H1 (cell line): ENCODE measurements around the gene RYR3. TPM values are rescaled to one million over a fixed set of nuclear protein-coding genes. Genes with fewer than 3 reads are reported as not detected.
"Not testable (repeated sequence)": the region's sequence is repeated elsewhere in the genome, so short reads cannot be mapped to it uniquely, and the experiment has no call there.

Experiments used
- CTCF ChIA-PET: fragments of 300-600 bp; sonication (Branson Sonifier 250); formaldehyde crosslinking; loops from one replicate; lab custom pipeline; 2021; ENCODE audit not compliant: partially characterized antibody; lab: Charles Lee
- POLR2A ChIA-PET: fragments of 300-600 bp; sonication (Branson Sonifier 250); formaldehyde crosslinking; loops from one replicate; lab custom pipeline; 2021; ENCODE audit warnings: inconsistent platforms; ENCODE audit not compliant: partially characterized antibody; lab: Charles Lee
- DNase-seq, 2 experiments: peaks; one replicate each; pipeline versions ENCODE4 v3.0.0 to v3.0.0-alpha.2; 2010 to 2022; ENCODE audit warnings: low spot score in 2 of 2, low read depth in 1 of 2, mixed read lengths in 1 of 2
- FAIRE-seq: peaks from 2 replicates; lab custom pipeline; 2011; peaks lifted over from hg19 to GRCh38; lab: Jason Lieb, UNC
- H2AFZ ChIP-seq: 2 replicates; pipeline ENCODE4 v1.8.1; 2012; ENCODE audit warnings: low read length, inconsistent platforms
- H2AK5ac ChIP-seq: 2 replicates; pipeline ENCODE4 v1.6.1; 2013; ENCODE audit warnings: low read depth, low read length
- H2BK120ac ChIP-seq: replicated peaks from 2 replicates; pipeline ENCODE3; 2013; ENCODE audit warnings: low read depth, low read length, inconsistent platforms
- H2BK12ac ChIP-seq: 2 replicates; pipeline ENCODE4 v1.6.1; 2013; ENCODE audit warnings: low read depth, low read length
- H2BK15ac ChIP-seq: 2 replicates; pipeline ENCODE4 v1.6.1; 2013; ENCODE audit warnings: low read length
- H2BK20ac ChIP-seq: 2 replicates; pipeline ENCODE4 v1.6.1; 2013; ENCODE audit warnings: low read length
- H2BK5ac ChIP-seq: 2 replicates; pipeline ENCODE4 v1.6.1; 2013; ENCODE audit warnings: low read depth, low read length
- H3K14ac ChIP-seq: 2 replicates; pipeline ENCODE4 v1.6.1; 2013; ENCODE audit warnings: inconsistent platforms; ENCODE audit not compliant: insufficient read length
- H3K18ac ChIP-seq: 2 replicates; pipeline ENCODE4 v1.6.1; 2013; ENCODE audit warnings: low read length; ENCODE audit errors: extremely low read depth
- H3K23ac ChIP-seq: 2 replicates; pipeline ENCODE4 v1.6.1; 2013; ENCODE audit warnings: inconsistent platforms; ENCODE audit not compliant: insufficient read length
- H3K23me2 ChIP-seq: 2 replicates; pipeline ENCODE4 v1.6.1; 2013; ENCODE audit warnings: low read depth, low read length
- H3K27ac ChIP-seq: 2 replicates; pipeline ENCODE4 v1.6.1; 2011; ENCODE audit warnings: low read depth, low read length, inconsistent platforms
- H3K27me3 ChIP-seq, 4 experiments: replicated peaks in 1 of 4; 1 replicate in 1 of 4; 2 replicates in 3 of 4; pipeline versions ENCODE4 v1.6.1 to v1.8.1; 2011 to 2013; ENCODE audit warnings: low read length in 3 of 4, mild to moderate bottlenecking in 3 of 4, inconsistent platforms in 2 of 4, mixed read lengths in 2 of 4, moderate library complexity in 1 of 4; ENCODE audit not compliant: control insufficient read depth in 3 of 4, insufficient read depth in 3 of 4; ENCODE audit errors: extremely low read depth in 1 of 4
- H3K36me3 ChIP-seq, 4 experiments: 2 replicates each; pipeline versions ENCODE4 v1.6.1 to v1.8.1; 2011 to 2013; ENCODE audit warnings: mild to moderate bottlenecking in 4 of 4, low read length in 3 of 4, moderate library complexity in 2 of 4, control low read depth in 1 of 4, inconsistent platforms in 1 of 4; ENCODE audit not compliant: insufficient read depth in 4 of 4, control insufficient read depth in 2 of 4
- H3K4ac ChIP-seq: replicated peaks from 2 replicates; pipeline ENCODE3; 2013; ENCODE audit warnings: low read length, low read depth, mixed read lengths, inconsistent platforms; ENCODE audit not compliant: insufficient read length
- H3K4me1 ChIP-seq, 4 experiments: replicated peaks in 1 of 4; 1 replicate in 1 of 4; 2 replicates in 3 of 4; pipeline versions ENCODE4 v1.6.1 to v1.8.1; 2011 to 2013; ENCODE audit warnings: low read length in 3 of 4, inconsistent platforms in 2 of 4, mixed read lengths in 1 of 4; ENCODE audit not compliant: insufficient read depth in 4 of 4, control insufficient read depth in 3 of 4
- H3K4me2 ChIP-seq, 2 experiments: 2 replicates each; pipeline versions ENCODE4 v1.6.1 to v1.8.1; 2011 to 2013; ENCODE audit warnings: low read depth in 2 of 2, low read length in 2 of 2, control low read depth in 1 of 2, inconsistent platforms in 1 of 2, mild to moderate bottlenecking in 1 of 2; ENCODE audit not compliant: insufficient read depth in 1 of 2
- H3K4me3 ChIP-seq, 4 experiments: fragments of 200-600, 300-600 bp in 1 of 4; sonication (generic), shearing (Covaris generic), sonication (Bioruptor Twin) in 1 of 4; 2 replicates each; pipeline versions ENCODE4 v1.5.1 to v1.8.1; 2011 to 2016; ENCODE audit warnings: low read length in 4 of 4, low read depth in 3 of 4, control low read depth in 2 of 4, inconsistent platforms in 2 of 4, mild to moderate bottlenecking in 2 of 4, mixed read lengths in 1 of 4, moderate library complexity in 1 of 4; ENCODE audit not compliant: insufficient read depth in 2 of 4; ENCODE audit errors: extremely low read depth in 1 of 4
- H3K56ac ChIP-seq: replicated peaks from 2 replicates; pipeline ENCODE3; 2013; ENCODE audit warnings: low read depth, mild to moderate bottlenecking, mixed read lengths, low read length, inconsistent platforms; ENCODE audit not compliant: insufficient read length
- H3K79me1 ChIP-seq: 2 replicates; pipeline ENCODE4 v1.6.1; 2013; ENCODE audit warnings: low read depth, low read length, control low read depth
- H3K79me2 ChIP-seq, 2 experiments: 2 replicates each; pipeline versions ENCODE4 v1.6.1 to v1.8.1; 2012 to 2013; ENCODE audit warnings: low read length in 2 of 2, mild to moderate bottlenecking in 2 of 2, inconsistent platforms in 1 of 2; ENCODE audit not compliant: insufficient read depth in 2 of 2, control insufficient read depth in 1 of 2
- H3K9ac ChIP-seq, 4 experiments: replicated peaks in 1 of 4; 1 replicate in 1 of 4; 2 replicates in 3 of 4; pipeline versions ENCODE4 v1.6.1 to v1.8.1; 2011 to 2013; ENCODE audit warnings: low read depth in 3 of 4, low read length in 3 of 4, control low read depth in 2 of 4, mild to moderate bottlenecking in 2 of 4, moderate library complexity in 2 of 4, inconsistent platforms in 1 of 4; ENCODE audit errors: extremely low read depth in 1 of 4
- H3K9me3 ChIP-seq, 2 experiments: 2 replicates each; pipeline versions ENCODE4 v1.6.1 to v1.8.1; 2012 to 2013; ENCODE audit warnings: mild to moderate bottlenecking in 2 of 2, moderate library complexity in 2 of 2, control low read depth in 1 of 2, inconsistent platforms in 1 of 2, low read depth in 1 of 2, low read length in 1 of 2, mixed read lengths in 1 of 2; ENCODE audit not compliant: insufficient read depth in 2 of 2
- H4K20me1 ChIP-seq, 2 experiments: replicated peaks in 1 of 2; 2 replicates each; pipeline versions ENCODE3 to v1.8.1; 2011 to 2013; ENCODE audit warnings: inconsistent platforms in 2 of 2, low read length in 2 of 2, mild to moderate bottlenecking in 1 of 2; ENCODE audit not compliant: insufficient read depth in 2 of 2, control insufficient read depth in 1 of 2
- H4K5ac ChIP-seq: 2 replicates; pipeline ENCODE4 v1.6.1; 2013; ENCODE audit warnings: low read length, low read depth, mixed read lengths, inconsistent platforms; ENCODE audit not compliant: insufficient read length
- H4K8ac ChIP-seq: 2 replicates; pipeline ENCODE4 v1.8.0; 2013; ENCODE audit warnings: mild to moderate bottlenecking, moderate library complexity, low read length, inconsistent platforms; ENCODE audit not compliant: insufficient read depth; ENCODE audit errors: extremely low read depth
- H4K91ac ChIP-seq: replicated peaks from 2 replicates; pipeline ENCODE3; 2013; ENCODE audit warnings: low read length, mixed read lengths, inconsistent platforms; ENCODE audit not compliant: insufficient read length
- WGBS, 2 experiments: shearing (Covaris generic) in 1 of 2; methylation state at CpG; one replicate each; pipeline versions ENCODE4 v1.1.6 to v1.1.7; 2013 to 2015; ENCODE audit warnings: low lambda C conversion rate in 2 of 2, mixed read lengths in 2 of 2, inconsistent platforms in 1 of 2, low coverage in 1 of 2, missing lambda C conversion rate in 1 of 2; ENCODE audit not compliant: insufficient replicate concordance in 2 of 2, insufficient coverage in 1 of 2, insufficient read length in 1 of 2; ENCODE audit errors: extremely low coverage in 1 of 2, missing lambda C conversion rate in 1 of 2; 5-methylcytosine and 5-hydroxymethylcytosine counted together
- polyA plus RNA-seq, 7 experiments: library from polyadenylated mRNA; depleted of rRNA in 3 of 7; stranded (reverse) in 5 of 7; unstranded in 2 of 7; fragments of >200 nt in 5 of 7; fragments of 200-250 nt in 2 of 7; gene quantifications; 1 replicate in 5 of 7; 2 replicates in 1 of 7; 4 replicates in 1 of 7; pipeline versions ENCODE4 v1.2.1 to v1.2.3, GENCODE V29; 2011 to 2013; ENCODE audit warnings: missing spikeins in 2 of 7, mixed read lengths in 2 of 7
- total RNA-seq: library from RNA; stranded (reverse); fragmentation: NEBNext Ultra II Directional; extraction: Animal tissue kit (Norgen Biotek cat#: 25700); gene quantifications from 2 replicates; pipeline ENCODE4 v1.2.1, GENCODE V29; 2021

The RYR3 gene
- total and polyA plus RNA-seq, 2 of the 8 experiments (the other 6 are each of a cell fraction or from before 2014, with no cell fraction given): 0.33 to 3.4 TPM

GRCh38 chr15:33598382-33598781 lies 287.6 kb downstream of the RYR3 start:
- POLR2A ChIA-PET: interaction anchor here (1.1 kb wide), 1 partner anchor 76 kb away, joined by 4 read pairs; no protein-coding TSS in a partner anchor
- not testable (repeated sequence) for H3K18ac ChIP-seq, FAIRE-seq

More at GRCh38 chr15:33598382-33598781, 287.6 kb downstream of the RYR3 start:
- not testable (repeated sequence) for H3K4ac ChIP-seq, H3K27ac ChIP-seq, H3K27me3 ChIP-seq, H2BK15ac ChIP-seq, DNase-seq, H4K20me1 ChIP-seq, H4K91ac ChIP-seq, H3K36me3 ChIP-seq, H2AFZ ChIP-seq, H2BK20ac ChIP-seq, H4K5ac ChIP-seq, H2BK5ac ChIP-seq, H3K56ac ChIP-seq, H3K79me1 ChIP-seq, H3K14ac ChIP-seq, H3K9ac ChIP-seq, H2BK12ac ChIP-seq, H2BK120ac ChIP-seq, H2AK5ac ChIP-seq, H3K23ac ChIP-seq, H4K8ac ChIP-seq, H3K79me2 ChIP-seq, H3K23me2 ChIP-seq
- H3K9me3 ChIP-seq: peaks cover 4 to 15% of the 10 kb centered on the region in 2 experiments; a peak in 3 of 4 replicates
- peak overlapping the region in 1 of 4 experiments; percentile 42; a peak in 1 of 8 replicates for H3K4me3 ChIP-seq
- CTCF ChIA-PET: interaction anchor here (1.0 to 1.1 kb wide), 2 partner anchors 137 to 286 kb away, joined by 3 to 4 read pairs; no protein-coding TSS in a partner anchor
- peak overlapping the region in 1 of 2 experiments; percentile 21; a peak in 1 of 4 replicates for H3K4me2 ChIP-seq
- peaks cover 0 to 13% (median 8%) of the 10 kb centered on the region in 4 experiments; a peak in 5 of 7 replicates for H3K4me1 ChIP-seq
- WGBS, 2 experiments: 38% methylated on average over 4 of the region's 4 CpGs; no CpG with 5 or more reads in 1 of the 2 experiments
